Mucosa of stomach (tissue), 1 donor: ENCODE data around the gene GGPS1.

Source experiments
- H3K27me3 ChIP-seq: one replicate; pipeline ENCODE4 v1.7.0; 2013; ENCODE audit warnings: mild to moderate bottlenecking, low read length; ENCODE audit not compliant: control insufficient read depth, insufficient read depth
- H3K36me3 ChIP-seq: one replicate; pipeline ENCODE4 v1.7.0; 2013; ENCODE audit warnings: low read length; ENCODE audit not compliant: control insufficient read depth, insufficient read depth
- H3K4me1 ChIP-seq: one replicate; pipeline ENCODE4 v1.7.0; 2013; ENCODE audit warnings: mild to moderate bottlenecking, low read length; ENCODE audit not compliant: control insufficient read depth, insufficient read depth
- H3K4me3 ChIP-seq: one replicate; pipeline ENCODE4 v1.7.0; 2013; ENCODE audit warnings: low read length
- H3K9ac ChIP-seq: one replicate; pipeline ENCODE4 v1.7.0; 2013; ENCODE audit warnings: mild to moderate bottlenecking, low read length, moderate library complexity
- H3K9me3 ChIP-seq: one replicate; pipeline ENCODE4 v1.7.0; 2013; ENCODE audit warnings: mild to moderate bottlenecking, low read length, moderate library complexity; ENCODE audit not compliant: control insufficient read depth
- donor health status: Pancreatic carcinoma.

GGPS1 gene

GRCh38 chr1:235391874-235392273 lies 63.5 kb downstream of the GGPS1 start:
- H3K4me1 ChIP-seq: no peaks in the 10 kb centered on the region
- H3K9ac ChIP-seq: no peak overlapping the region
- no peaks in the 10 kb centered on the region for H3K27me3 ChIP-seq
- H3K9me3 ChIP-seq: no peaks in the 10 kb centered on the region
- H3K4me3 ChIP-seq: no peak overlapping the region
- no peaks in the 10 kb centered on the region for H3K36me3 ChIP-seq
